ENCODE measurements around the gene RRAGC.

Gene RRAGC, protein sequence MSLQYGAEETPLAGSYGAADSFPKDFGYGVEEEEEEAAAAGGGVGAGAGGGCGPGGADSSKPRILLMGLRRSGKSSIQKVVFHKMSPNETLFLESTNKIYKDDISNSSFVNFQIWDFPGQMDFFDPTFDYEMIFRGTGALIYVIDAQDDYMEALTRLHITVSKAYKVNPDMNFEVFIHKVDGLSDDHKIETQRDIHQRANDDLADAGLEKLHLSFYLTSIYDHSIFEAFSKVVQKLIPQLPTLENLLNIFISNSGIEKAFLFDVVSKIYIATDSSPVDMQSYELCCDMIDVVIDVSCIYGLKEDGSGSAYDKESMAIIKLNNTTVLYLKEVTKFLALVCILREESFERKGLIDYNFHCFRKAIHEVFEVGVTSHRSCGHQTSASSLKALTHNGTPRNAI

GRCh38 chr1:38859561-38860453 is at the start of gene RRAGC:
TSS of gene RRAGC (minus strand) at chr1:38859772. CDS start at chr1:38859646, 126 bp downstream.
- DNase-seq: peak; percentile 95

GRCh38 chr1:38908821-38909220 is 49.2 kb upstream of the RRAGC start:
- DNase-seq: no peak

- no peak for DNase-seq
Measured at GRCh38 chr1:38905985-38906384, 46.4 kb upstream of the RRAGC start.

DNA sequence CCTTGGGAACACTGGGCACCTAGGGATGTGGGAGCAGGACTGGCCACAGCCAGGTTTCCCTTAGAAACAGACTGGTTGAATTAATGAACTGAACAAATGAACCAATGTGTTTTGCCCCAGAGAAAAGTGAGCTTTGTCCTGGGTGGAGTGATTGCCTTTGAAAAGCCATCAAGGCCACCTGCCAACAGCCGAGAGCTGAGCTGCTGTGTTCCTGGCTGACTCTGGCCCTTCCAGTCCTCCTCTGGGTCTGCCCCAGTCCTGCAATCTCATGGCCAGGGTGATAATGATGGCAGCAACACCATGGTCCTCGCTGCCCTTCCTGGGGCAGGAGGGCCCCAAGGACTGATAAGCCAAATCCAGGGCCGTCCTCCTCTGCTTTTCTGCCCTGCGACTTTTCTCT is 40.0 kb upstream of the RRAGC start:
- DNase-seq: no peak

DNA sequence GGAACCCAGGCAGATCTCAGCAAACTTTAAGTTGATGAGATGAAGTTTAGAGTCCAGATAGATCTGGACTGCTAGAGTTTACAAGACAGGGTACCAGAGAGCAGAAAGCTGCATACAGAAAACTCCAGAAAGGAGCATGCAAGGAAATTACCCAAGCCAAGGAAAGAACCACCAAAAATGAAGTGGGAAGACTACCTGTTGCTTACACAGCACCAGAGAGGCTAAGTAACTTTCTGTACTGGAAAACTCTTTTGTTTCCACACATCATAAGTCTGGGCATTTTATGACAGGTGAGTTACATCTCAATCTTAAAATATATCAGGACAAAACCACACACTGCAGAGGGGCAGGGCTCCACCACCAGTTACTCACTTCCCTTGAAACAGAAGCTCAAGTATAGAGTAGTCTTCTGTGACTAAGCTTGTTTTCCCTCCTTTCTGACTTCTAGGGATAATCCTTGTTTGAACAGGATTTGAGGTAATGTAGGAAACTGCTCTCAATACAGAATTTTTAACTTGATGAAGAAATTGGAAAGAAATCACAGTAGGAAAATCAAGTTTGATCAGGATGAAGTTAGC is 39.2 kb upstream of the RRAGC start:
- no peak for DNase-seq

GRCh38 chr1:38896169-38896568 is 36.6 kb upstream of the RRAGC start:
- no peak for DNase-seq

DNA sequence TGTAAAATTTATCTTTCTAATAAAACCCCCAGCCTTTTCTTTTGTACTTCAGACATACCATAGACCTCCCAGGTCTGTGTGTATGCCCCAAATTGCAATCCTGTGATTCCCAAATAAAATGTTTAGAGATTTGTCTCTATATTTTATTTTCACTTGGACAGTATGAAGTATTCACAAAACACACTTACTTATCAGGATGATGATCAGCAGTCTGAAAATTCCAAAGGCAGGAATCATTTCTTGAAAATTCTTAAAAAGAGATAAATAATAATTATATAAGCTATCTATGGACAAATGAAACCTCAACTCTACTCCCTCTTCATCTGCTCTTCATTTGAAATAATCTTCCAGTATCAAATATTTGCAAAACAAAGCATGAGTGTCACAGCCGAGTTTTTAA is 33.4 kb upstream of the RRAGC start:
- DNase-seq: no peak

- no peak for DNase-seq
Measured at GRCh38 chr1:38891753-38892152, 32.2 kb upstream of the RRAGC start.

GRCh38 chr1:38889589-38889988 is 30.0 kb upstream of the RRAGC start:
- no peak for DNase-seq

DNA sequence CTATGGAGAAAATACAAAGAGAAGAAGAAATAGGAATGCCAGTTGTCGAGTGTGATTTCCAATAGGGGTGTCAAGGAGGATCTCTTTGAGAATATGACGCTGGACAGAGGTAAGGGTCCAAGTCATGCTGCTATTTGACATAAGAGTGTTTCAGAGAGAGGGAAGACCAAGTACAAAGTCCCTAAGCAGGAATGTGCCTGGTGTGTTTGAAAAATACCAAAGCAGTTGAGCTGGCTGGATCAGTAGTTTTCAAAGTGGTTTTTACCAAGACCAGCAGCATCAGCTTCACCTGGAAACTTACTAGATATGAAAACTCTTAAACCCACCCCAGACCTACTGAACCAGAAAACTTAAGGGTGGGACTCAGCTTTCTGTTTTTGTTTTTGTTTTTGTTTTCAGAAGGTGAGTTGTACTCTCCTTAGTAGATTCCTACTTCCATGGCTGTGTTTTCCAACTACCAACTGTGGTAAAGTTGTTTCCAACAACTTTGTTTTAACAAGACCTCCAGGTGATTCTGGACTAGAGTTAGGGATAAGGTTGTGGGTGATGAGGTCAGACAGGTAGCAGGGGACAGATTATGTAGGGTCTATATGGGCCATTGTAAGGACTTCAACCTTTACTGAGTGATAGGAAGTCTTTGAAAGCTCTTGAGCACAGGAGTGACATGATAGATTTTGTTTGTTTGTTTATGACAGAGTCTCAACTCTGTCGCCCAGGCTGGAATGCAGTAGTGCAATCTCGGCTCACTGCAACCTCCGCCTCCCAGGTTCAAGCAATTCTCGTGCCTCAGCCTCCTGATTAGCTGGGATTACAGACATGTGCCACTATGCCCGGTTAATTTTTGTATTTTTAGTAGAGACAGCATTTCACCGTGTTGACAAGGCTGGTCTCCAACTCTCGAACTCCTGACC is 29.1 kb upstream of the RRAGC start:
- no peak for DNase-seq

- no peak for DNase-seq
Measured at GRCh38 chr1:38885092-38885491, 25.5 kb upstream of the RRAGC start.

- no peak for DNase-seq
Measured at GRCh38 chr1:38881487-38881886, 21.9 kb upstream of the RRAGC start, which contains the start of gene GJA9. TSS of gene GJA9 (minus strand) at chr1:38881587. CDS start at chr1:38876098, 5,489 bp downstream.

GRCh38 chr1:38875811-38876210 is 16.2 kb upstream of the RRAGC start:
- DNase-seq: no peak

GRCh38 chr1:38873027-38873969 is 13.7 kb upstream of the RRAGC start, which contains the start of gene MYCBP:
TSS of gene MYCBP (minus strand) at chr1:38873348. CDS start at chr1:38873305, 43 bp downstream.
- peak; percentile 95 for DNase-seq

GRCh38 chr1:38872401-38873026 is 12.9 kb upstream of the RRAGC start:
- DNase-seq: no peak

DNA sequence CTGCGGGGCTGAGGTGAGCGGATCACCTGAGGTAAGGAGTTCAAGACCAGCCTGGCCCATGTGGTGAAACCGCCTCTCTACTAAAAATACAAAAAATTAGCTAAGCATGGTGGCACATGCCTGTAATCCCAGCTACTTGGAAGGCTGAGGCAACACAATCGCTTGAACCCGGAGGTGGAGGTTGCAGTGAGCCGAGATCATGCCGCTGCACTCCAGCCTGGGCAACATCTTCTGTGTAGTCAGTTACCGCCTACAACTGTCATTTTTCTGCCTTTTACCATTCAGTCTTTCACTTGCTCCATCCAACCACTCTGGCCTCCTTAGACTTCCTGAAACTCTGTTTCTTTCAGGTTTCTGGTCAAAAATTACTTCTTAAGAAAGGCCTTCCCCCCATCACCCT is 11.4 kb upstream of the RRAGC start:
- no peak for DNase-seq

DNA sequence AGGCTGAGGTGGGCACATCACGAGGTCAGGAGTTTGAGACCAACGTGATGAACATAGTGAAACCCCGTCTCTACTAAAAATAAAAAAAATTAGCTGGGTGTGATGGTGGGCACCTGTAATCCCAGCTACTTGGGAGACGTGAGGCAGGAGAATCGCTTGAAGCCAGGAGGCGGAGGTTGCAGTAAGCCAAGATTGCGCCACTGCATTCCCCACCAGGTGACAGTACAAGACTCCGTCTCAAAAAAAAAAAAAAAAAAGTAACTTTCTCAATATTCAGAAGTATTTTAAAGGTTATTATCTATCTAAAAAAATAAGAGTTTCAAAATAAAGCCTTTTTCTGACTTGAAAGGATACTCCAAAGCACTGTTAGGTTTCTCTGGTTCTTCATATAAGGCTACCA is 7.6 kb upstream of the RRAGC start:
- no peak for DNase-seq

- DNase-seq: no peak
Measured at GRCh38 chr1:38865112-38865715, 5.6 kb upstream of the RRAGC start.

- no peak for DNase-seq
Measured at GRCh38 chr1:38860454-38860795, 853 bp upstream of the RRAGC start.

GRCh38 chr1:38858833-38859560 is 575 bp downstream of the RRAGC start:
- DNase-seq: peak; percentile 18
